Muscle of arm (tissue), 14 donors: ENCODE results near the gene BIRC5. TPM values are rescaled to one million over a fixed set of nuclear protein-coding genes. Genes with fewer than 3 reads are reported as not detected.
"Not testable (repeated sequence)": the region's sequence is repeated elsewhere in the genome, so short reads cannot be mapped to it uniquely, and the experiment has no call there.

Experiments
- DNase-seq: peaks from one replicate; pipeline ENCODE4 v3.0.0-alpha.2; 2013
- long read RNA-seq, 11 donors: transcript quantifications; one replicate each; lab custom pipeline, GENCODE V29; 2026
- polyA plus RNA-seq, 12 donors: library from polyadenylated mRNA; unstranded; fragments of 120-200 nt; gene quantifications; one replicate each; pipeline ENCODE4 v1.2.1, GENCODE V29; 2013; ENCODE audit not compliant: insufficient read length in 12 of 12

BIRC5 gene
- 10 to 100 TPM in 11 of 12 donors, not detected in 1; 11.1 to 25.3 (median 17.2) TPM for polyA plus RNA-seq
- long read RNA-seq, donor 1, transcript BIRC5-202 (4 exons, 2,630 nt), result major isoform, 15 of 20 reads
- long read RNA-seq, donor 1, partial matches to known transcripts, result 0 of 20 reads
- long read RNA-seq, donor 1, other reads (novel, unspliced or antisense), result 0 of 20 reads
- long read RNA-seq, donor 2, transcript BIRC5-202 (4 exons, 2,630 nt), result major isoform, 7 of 12 reads
- long read RNA-seq, donor 2, partial matches to known transcripts, result 0 of 12 reads
- long read RNA-seq, donor 2, other reads (novel, unspliced or antisense), result 0 of 12 reads
- long read RNA-seq, donor 3, transcript BIRC5-202 (4 exons, 2,630 nt), result major isoform, 5 of 5 reads
- long read RNA-seq, donor 3, partial matches to known transcripts, result 0 of 5 reads
- long read RNA-seq, donor 3, other reads (novel, unspliced or antisense), result 0 of 5 reads
- long read RNA-seq, donor 4, transcript BIRC5-202 (4 exons, 2,630 nt), result major isoform, 6 of 7 reads
- long read RNA-seq, donor 4, partial matches to known transcripts, result 0 of 7 reads
- long read RNA-seq, donor 4, other reads (novel, unspliced or antisense), result 0 of 7 reads
- long read RNA-seq, donor 5, transcript BIRC5-202 (4 exons, 2,630 nt), result major isoform, 14 of 18 reads
- long read RNA-seq, donor 5, partial matches to known transcripts, result 0 of 18 reads
- long read RNA-seq, donor 5, other reads (novel, unspliced or antisense), result 0 of 18 reads
- long read RNA-seq, donor 6, transcript BIRC5-202 (4 exons, 2,630 nt), result major isoform, 6 of 6 reads
- long read RNA-seq, donor 6, partial matches to known transcripts, result 0 of 6 reads
- long read RNA-seq, donor 6, other reads (novel, unspliced or antisense), result 0 of 6 reads
- long read RNA-seq, donor 7, partial matches to known transcripts, result 0 of 4 reads
- long read RNA-seq, donor 7, other reads (novel, unspliced or antisense), result 0 of 4 reads
- long read RNA-seq, donor 8, partial matches to known transcripts, result 0 of 4 reads
- long read RNA-seq, donor 8, other reads (novel, unspliced or antisense), result 0 of 4 reads
- long read RNA-seq, donor 9, partial matches to known transcripts, result 0 of 5 reads
- long read RNA-seq, donor 9, other reads (novel, unspliced or antisense), result 0 of 5 reads
- long read RNA-seq, donor 10, partial matches to known transcripts, result 0 of 1 reads
- long read RNA-seq, donor 10, other reads (novel, unspliced or antisense), result 0 of 1 reads
- long read RNA-seq, donor 11, transcript BIRC5-202 (4 exons, 2,630 nt), result major isoform, 15 of 16 reads
- long read RNA-seq, donor 11, partial matches to known transcripts, result 0 of 16 reads
- long read RNA-seq, donor 11, other reads (novel, unspliced or antisense), result 0 of 16 reads

- DNase-seq, result peak; percentile 81
These were observed at the start of gene BIRC5 for GRCh38 chr17:78214016-78214705. BIRC5 (plus strand) TSS chr17:78214253; CDS start chr17:78214317, 64 bp downstream.

GRCh38 chr17:78164748-78165607 lies 49.1 kb upstream of the BIRC5 start:
- DNase-seq, result no peak

- no peak for DNase-seq
These were observed 47.6 kb upstream of the BIRC5 start for GRCh38 chr17:78166416-78166815.

GRCh38 chr17:78168242-78168902 lies 45.7 kb upstream of the BIRC5 start, which contains the start of gene SYNGR2:
SYNGR2 (plus strand) TSS chr17:78168581; CDS start chr17:78168617, 36 bp downstream.
- no peak for DNase-seq

- DNase-seq, result no peak
These were observed 44.9 kb upstream of the BIRC5 start for GRCh38 chr17:78168903-78169793.

- no peak for DNase-seq
These were observed 43.1 kb upstream of the BIRC5 start for GRCh38 chr17:78170692-78171590.

GRCh38 chr17:78171591-78172248 lies 42.3 kb upstream of the BIRC5 start:
- DNase-seq, result not testable (repeated sequence)

- DNase-seq, result no peak
These were observed 41.6 kb upstream of the BIRC5 start for GRCh38 chr17:78172249-78173051.

- DNase-seq, result no peak
These were observed 40.8 kb upstream of the BIRC5 start for GRCh38 chr17:78173097-78173715.

GRCh38 chr17:78174346-78174869 lies 39.6 kb upstream of the BIRC5 start:
- DNase-seq, result no peak

GRCh38 chr17:78174870-78175642 lies 39.0 kb upstream of the BIRC5 start:
- no peak for DNase-seq

GRCh38 chr17:78175643-78175981 lies 38.4 kb upstream of the BIRC5 start:
- no peak for DNase-seq

GRCh38 chr17:78176548-78177025 lies 37.5 kb upstream of the BIRC5 start:
- peak; percentile 65 for DNase-seq

GRCh38 chr17:78179372-78179771 lies 34.7 kb upstream of the BIRC5 start:
- DNase-seq, result no peak
